Central memory CD4-positive, alpha-beta T cell (primary cell): ENCODE results near the gene ZNF532.

Experiments used
- DNase-seq: peaks from one replicate; pipeline ENCODE4 v3.0.0; 2022

Gene ZNF532

DNA sequence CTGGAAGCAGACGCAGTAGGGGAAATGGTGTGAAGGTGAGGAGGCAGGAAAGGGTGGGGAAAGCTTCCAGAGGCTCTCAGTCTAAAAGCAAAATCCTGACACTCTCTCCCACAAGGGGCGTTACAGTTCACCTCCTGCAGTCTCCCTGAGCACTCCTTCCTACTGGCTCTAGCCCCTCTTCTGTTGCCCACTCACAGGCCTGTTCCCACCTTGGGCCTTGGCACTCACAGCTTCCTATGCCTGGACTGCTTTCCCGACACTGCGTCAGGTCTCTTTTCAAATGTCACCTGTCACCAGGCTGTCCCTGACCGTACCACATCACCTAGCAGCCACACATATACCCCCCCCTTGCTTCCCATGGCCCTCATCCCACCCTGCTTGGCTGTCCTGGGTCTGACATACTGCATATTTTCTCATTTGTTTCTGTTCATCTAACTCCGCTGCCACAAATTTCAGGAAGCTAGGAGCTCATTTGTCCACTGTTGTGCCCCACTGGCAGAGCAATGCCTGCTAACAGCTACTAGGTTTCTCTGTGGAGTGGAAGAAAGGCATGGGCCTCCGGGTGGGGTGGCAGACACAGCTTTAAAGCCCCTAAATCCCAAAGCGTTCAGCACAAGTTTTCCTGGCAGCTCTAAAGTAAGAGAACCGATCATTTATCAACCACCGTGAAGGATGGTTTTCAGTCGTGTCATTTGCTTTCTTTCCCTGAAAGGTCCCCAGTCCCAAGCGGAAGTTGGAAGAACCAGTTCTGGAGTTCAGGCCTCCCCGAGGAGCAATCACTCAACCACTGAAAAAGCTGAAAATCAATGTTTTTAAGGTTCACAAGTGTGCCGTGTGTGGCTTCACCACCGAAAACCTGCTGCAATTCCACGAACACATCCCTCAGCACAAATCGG is 118.8 kb downstream of the ZNF532 start:
- DNase-seq = no peak

DNA sequence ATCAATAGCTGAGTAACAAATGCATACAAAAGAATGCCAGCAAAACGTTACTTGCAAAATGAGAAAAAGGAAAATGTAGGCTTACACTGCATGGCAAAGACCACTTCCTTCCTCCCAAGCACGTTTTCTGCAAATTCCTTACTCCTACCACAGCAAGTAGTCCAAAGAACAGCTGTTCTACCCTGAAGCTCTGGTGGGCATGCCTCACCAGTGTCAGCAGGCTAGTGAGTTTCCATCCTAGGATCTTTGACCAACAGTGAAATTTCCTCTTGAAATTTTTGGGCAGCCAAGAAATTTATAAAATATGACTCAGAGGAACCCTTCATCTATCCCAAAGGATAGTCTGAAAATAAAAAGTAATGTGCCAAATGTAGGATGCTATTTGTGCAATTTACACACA is 123.9 kb downstream of the ZNF532 start:
- no peak for DNase-seq

DNA sequence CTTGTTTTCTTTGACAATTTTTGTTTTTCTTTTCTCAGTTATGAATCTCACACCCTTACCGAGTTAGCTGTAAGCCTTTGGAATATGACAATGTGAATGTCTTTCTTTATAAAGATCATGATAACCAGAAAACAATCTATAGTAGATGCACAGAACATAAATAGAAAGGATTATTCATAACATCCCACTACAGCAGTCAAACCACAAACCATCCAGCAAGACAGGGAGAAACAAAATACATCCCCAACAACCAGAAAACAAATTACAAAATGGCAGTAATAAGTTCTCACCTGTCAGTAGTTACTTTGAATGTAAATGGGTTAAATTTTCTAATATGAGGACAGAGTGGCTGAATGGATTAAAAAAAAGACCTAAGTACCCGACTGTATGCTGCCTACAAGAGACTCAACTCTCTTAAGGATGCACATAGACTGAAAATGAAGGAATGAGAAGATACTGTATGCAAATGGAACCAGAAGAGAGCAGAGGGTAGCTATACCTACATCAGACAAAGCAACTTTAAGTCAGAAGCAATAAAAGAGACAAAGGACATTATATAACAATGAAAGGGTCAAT is 124.6 kb downstream of the ZNF532 start:
- no peak for DNase-seq

DNA sequence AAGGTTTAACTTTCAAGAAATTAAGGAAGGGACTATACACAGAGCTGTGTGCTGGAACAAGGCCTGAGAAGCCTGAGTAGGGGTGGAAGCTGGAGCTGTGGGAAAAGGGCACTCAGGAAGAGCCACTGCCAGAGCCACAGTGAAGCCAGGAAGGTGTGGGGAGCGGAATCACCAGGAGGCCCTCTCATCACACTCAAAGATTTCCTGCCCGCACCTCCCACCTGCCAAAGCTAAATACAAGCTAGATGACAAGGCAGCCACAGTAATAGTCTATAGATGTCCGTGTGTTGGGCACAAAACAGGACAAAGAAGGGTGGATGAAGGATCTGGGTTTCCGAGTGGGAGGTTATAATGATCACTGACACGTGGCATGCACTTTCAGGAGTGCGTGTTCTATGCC is 126.0 kb downstream of the ZNF532 start:
- DNase-seq = no peak

DNA sequence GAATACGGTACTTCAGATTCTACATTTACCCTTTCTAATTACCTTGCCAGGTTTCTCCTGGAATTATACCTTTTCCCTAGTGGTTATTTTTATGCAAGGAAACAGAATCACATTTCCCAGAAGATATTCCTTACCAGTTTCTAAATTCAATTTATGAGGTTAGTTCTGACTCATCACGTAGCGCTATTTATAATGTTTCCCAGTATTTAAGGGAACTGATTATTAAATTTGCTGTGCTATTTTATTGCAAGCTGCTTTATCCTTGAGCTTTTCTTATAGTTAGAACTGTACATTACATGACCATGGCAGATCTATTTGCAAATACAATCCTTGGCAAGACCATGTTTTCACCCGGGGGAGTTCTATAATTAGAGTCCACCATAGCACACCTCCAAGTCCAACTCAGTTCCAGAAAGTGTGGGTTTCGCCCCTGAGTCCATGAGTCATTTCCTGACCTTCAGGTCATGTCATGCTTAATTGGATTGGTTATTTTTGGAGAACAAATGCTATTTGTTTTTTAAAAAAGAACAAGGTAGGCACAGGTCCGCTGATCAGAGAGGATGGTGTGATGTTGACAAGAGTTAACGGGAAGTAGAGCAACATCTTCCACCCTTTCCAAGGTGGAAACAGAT is 126.6 kb downstream of the ZNF532 start:
- DNase-seq = no peak

DNA sequence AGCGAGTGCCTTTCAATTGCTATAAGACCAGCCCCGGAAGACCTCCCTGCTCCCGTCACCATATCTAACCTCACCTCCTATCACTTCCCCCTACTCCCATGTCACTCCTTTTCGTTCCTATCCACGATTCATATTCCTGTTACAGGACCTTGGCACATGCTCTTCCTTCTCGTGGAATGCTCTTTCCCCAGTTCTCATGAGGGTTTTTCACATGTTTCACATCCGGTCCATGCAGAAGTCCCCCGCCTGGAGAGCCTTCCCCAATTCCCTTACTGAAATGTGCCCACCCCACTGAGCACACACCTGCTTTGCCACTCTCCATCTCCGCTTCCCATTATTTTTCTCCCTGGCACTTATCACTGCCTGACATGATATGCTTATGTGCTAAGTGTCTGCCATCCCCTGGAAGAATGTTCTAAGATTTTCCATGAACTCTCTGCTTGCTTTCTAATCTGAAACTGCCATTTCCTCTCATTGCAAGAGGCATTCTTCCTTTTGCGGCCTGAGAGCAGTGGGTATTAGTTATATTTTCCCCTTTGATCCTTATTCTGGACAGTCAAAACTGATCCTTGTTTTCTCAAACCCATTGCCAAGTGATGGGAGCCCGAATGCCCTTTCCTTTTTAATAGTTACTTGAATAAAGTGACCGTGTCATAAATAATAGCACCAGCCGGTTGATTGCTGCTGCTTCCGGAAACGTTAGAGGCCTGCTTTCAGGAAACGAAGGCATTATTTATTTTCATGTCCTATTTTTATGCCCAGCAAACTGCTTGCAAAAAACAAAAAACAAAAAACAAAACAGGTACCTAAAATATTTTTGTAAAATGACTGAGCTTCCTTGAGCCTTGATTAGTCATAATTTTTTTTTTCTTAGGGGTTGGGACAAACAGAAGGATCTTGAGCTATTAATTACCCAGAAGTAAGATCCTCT is 127.9 kb downstream of the ZNF532 start:
- no peak for DNase-seq

DNA sequence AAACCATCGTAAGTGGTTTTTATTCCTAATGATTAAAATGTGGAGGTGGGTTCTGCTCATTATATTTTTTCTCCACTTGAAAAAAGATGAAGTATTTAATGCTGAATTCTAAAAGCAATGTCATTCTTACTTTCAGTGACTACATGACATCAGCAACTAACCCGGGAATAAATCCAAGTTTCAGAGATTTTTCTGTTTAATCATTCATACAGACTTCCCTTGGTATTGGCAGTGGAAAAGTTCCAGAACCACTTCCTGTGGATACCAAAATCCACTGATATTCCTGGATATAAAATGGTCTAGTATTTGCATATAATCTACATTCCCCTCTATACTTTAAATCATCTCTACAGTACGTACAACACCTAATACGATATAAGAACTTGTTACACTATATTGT is 128.6 kb downstream of the ZNF532 start:
- no peak for DNase-seq

DNA sequence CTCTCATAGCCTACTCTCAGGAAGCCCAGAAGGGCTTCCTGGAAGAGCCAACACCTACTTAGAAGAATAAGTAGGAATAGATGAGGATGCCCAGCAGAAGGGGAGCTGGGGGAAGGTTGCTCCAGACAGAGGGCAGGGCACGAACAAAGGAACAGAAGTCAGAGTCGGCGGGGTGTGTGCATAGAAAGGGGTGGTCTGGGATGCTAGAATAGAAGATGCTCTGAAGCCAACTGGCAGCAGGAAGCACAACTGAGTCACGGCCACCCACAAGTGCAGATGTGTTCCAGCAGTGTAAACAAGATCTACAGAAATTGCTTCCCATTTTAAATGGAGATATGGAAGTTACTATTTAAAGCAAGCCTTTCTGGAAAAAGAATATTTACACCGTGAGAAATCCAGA is 131.0 kb downstream of the ZNF532 start:
- no peak for DNase-seq

DNA sequence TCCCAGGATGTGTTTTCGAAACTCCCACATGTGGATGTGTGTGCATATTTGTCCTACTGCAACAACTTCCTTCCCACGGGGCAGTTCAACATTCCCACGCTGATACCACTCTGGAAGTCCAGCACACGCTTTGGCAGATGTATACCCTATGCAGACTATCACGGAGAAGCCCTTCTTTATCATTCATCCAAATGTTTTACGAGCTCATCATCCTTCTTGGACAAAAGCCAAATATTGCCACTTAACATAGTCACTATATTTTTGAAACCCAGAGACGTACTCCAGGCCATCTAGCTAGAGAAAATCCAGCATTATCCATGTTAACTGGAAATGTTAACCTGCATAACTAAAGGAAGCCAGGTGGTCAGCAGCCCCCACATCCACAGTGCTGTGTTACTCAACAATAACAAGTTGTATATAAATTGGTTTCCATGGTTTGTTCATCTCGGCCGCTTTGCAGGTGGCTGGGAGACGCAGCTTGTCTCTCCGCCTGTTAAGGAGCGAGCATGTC is 131.5 kb downstream of the ZNF532 start:
- no peak for DNase-seq

DNA sequence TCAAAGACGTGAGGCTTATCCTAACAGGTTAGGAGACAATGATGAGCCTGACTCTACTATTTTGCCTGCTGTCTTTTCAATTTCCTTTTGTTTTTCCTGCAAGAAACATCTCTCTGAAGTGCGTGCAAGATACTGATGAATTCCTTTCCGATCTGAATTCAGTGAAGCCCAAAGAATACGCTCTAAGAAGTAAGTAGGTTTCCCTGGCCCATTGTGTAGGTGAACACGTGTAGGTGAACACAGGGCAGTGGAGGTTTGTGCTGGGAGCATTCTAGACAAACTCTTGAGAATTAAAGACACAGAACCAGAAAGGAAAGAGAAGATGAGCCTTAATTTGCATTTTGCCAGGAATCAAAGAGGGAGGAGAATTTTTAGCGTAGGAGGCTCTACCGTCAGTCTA is 132.0 kb downstream of the ZNF532 start:
- DNase-seq = no peak

DNA sequence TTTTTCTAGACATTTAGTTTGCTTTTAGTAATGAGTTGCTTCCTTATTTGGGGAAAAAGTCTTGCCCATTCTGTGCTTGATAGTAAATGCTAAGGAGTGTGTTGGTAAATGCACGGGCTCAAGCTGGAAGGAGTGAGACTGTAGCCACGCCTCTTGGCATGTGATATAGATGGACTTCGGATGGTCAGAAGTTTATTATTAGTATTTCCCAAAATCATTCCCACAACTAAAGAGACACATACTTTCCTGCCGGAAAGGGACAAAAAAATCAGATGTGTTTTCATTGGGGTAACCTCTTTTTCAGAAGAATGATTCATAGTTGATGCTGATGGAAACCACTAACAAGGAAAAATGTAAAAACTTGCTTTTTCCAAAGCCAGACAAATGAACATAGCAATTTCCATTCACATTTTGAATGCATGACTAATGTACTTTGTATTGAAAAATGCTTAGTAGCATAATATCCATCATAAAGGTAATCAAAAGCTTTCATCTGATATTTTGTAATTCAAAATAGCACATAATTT is 133.2 kb downstream of the ZNF532 start:
- no peak for DNase-seq

DNA sequence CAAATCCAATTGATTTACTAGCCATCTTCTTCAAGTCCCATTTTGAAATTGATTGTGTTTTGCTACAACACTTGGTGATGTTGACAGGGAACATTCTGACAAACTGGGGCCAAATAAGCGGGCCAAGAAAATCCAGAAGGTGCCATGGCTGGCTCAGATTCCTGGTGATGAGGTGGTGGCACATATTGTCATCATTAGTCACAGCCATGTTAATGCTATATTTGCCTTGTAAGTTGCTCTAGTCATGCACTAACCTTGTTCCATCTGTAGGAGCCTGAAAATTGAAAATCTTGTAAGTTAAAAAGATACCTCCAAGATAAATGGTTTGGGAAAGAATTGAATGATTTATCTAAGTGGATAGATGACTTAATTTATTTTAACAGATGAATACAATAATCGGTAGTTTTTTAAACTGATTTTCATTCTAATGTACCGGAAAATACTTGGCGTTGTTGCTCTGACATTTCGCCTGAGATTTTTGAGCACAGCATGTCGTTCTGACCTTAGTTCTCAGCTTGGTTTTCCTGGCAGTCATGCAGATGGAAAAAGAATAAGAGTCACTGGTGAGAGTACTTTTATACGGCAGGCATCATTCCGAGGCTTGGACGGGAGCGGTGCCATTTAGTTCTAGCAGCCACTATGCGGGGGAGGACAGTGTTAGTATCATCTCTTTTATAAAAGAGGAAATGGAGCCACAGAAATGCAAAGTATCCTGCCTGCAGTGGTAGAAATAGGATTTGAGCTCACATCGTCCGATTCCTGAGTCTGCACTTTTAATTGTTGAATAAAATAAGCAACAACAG is 133.9 kb downstream of the ZNF532 start:
- no peak for DNase-seq

DNA sequence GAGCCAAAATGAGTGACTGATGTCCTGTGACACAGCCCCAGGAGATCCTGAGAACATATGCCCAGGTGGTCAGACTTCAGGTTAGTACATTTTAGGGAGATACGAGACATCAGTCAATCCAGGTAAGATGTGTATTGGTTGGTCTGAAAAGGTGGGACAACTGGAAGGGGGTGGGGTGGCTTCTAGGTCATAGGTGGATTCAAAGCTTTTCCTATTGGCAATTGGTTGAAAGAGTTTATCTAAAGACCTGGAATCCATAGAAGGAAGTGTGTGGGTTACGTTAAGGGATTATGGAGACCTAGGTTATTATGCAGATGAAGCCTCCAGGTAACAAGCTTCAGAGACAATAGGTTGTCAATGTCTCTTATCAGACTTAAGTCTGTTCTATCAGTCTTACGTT is 136.5 kb downstream of the ZNF532 start:
- no peak for DNase-seq

DNA sequence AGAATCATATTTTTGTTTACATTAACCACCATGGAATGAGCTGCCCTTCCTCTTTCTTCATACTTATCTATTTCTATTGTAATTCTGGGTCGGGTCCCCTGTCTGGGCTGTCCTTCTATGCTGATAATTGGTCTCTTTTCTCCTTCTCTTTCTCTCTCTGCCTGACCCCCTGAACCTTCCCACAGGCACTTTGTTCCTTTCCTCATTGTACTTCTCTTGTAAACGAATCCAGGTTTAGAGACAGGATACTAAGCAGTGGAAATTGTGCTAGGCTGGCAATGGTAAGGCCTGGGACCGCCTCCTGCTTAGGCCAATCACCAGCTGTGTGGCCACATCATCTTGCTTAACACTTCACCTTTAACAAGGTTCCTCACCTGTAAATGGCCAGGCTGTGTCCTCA is 137.0 kb downstream of the ZNF532 start:
- DNase-seq = no peak

DNA sequence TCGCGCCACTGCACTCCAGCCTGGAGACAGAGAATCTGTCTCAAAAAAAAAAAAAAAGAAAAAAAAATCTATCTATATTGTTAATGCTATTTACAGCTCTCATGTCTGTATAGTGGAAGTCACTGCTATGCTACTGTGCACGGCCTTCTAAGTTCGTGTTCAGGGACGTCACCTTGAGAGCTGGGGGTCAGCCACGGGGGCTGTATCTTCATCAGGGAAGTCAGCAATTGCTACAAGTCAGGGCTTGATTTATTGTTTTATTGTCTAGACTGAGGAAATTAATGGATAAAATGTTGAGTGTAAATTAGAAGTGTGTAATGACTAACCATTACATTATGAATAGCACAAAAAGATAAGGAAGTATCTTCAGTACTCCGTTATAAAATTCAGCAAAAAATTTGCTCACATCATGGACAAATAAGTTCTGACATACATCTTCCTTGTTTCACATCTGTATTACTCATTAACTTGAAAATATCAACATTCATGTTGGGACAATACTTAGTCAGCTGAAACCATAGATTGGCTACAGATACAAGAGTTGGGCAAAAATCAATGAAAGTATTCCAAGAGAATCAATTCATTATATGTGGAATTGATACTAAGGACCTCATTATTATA is 138.4 kb downstream of the ZNF532 start:
- no peak for DNase-seq

DNA sequence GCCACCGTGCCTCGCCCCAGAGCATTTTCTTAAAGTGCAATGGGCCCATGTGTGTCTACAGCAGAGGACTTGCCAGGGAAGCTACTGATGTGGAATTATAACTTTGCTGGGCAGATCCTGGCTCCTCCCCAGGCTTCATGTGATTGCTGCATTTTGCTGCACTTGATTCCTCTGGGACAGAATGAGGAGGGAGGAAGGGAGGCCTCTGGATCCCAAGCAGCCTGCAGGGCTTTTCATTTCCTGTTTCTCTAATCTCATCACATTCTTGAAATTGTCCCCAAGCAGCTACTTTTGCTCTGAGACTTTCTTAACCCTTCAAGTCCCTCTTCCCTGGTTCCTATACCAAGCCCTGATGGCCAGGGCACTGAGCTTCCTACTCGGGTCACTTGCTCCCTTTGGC is 140.6 kb downstream of the ZNF532 start:
- DNase-seq = no peak

DNA sequence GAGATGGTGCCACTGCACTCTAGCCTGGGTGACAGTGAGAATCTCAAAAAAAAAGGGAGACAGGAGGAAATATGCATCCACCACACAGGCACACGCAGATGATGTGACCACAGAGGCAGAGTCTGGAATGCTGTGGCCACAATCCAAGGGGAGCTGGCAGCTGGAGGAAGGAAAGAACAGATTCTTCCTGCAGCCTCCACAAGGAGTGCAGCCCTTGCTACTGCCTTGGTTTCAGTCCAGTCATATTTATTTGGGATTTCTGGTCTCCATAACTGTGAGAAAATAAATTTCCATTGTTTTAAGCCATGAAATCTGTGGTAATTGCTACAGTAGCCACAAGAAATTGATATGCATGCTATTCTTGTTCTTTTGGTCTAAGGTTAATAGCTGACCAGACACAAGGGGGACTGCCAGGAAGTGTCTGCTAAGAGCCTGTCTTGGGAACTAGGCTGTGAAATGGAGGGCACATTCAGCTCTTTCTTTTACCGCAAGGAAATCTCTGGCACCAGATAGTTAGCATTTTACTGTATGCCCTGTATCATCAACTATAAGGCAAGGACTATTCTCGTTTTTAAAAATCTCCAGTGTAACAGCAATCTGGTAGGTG is 141.9 kb downstream of the ZNF532 start:
- no peak for DNase-seq

DNA sequence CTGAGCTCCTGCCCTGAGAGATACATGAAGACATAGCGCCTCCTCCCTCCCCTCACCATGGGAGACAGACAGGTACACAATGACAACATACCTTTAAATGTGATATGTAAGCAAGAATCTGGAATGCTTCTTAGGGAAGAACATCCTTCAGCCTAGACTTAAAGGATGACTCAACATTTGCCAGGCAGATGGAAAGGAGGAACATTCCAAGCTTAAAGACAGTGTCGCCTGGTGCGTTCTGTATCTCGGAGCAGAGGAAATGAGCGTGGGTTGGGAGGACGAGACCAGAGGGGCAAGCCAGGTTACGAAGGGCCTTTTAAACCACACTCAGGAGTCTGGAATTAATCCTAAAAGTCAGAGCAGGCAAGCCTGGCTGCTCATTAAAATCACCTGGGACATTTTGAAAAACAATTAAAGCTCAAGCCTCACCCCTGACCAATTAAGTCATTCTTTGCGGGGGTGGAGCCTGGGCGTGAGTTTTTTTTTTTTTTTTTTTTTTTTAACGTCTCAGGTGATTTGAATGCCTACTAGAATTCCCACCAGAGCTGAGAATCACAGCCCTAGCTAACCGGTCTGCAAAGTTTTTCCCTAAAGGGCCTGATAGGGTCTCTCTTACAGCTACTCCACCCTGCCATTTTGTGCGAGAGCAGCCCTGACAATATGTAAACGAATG is 143.8 kb downstream of the ZNF532 start:
- no peak for DNase-seq

DNA sequence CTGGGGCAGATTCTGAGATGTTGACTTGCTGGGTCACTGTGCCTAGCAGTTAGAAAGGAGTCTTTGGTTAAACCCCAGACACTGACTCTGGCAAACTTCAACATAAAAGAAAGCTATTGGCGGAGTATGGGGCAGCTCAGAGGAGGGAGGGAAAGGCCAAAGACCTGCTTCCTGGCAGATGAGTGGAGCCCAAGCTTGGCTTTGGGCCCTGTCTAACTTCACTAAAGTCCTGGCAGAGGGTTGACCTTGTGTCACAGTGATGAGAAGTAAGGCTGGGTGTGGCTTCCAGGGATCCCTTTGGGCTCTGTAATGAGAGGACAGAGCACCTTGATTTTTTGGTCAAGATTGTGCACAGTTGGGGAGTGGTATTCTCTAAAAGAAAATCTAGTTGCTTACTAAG is 145.2 kb downstream of the ZNF532 start:
- DNase-seq = no peak

DNA sequence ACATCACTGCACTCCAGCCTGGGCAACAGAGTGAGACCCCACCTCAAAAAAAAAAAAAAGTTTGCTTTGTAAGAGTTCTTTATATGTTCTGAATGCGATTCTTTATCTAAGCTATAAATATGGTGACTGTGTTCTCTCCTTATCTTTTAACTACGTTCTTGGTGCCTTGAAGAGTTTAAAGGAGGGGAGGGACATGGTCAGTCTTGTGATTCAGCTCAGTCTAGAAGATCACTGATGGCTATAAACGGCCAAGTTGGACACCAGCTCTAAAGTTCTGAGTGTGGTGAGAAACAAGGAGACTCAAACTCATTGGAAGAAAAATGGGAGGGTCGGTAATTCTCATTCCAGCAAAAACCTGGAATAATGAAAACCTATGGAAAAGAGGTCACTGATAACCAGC is 146.6 kb downstream of the ZNF532 start:
- no peak for DNase-seq
